Measurements from ENCODE around the gene TMEM185B.
A peak's percentile ranks its signal among the peaks of the same experiment; 100 is the strongest.

Gene TMEM185B

GRCh38 chr2:120258196-120258595 is 35.0 kb upstream of the TMEM185B start:
- no peak overlapping the region for H3K4me2 ChIP-seq (ENCODE audit: low read length)
- H4K5ac ChIP-seq (ENCODE audit: low read length): no peak overlapping the region
- no peak overlapping the region for H3K4me3 ChIP-seq (ENCODE audit: low read length)
- H3K27ac ChIP-seq (ENCODE audit: low read depth, low read length): no peak overlapping the region
- H3K18ac ChIP-seq (ENCODE audit: low read length): no peak overlapping the region
- WGBS (ENCODE audit: extremely low coverage, insufficient coverage, low lambda C conversion rate): no CpG with 5 or more reads among the region's 9 CpGs
- H3K9ac ChIP-seq (ENCODE audit: low read length): no peak overlapping the region
- no peak for DNase-seq
- H3K4me1 ChIP-seq (ENCODE audit: control insufficient read depth, low read depth, low read length): peaks cover 5% of the 10 kb centered on the region
- no peak overlapping the region for H3K4ac ChIP-seq (ENCODE audit: low read depth, low read length)
- H2AK5ac ChIP-seq (ENCODE audit: low read length): no peak overlapping the region
- H3K27me3 ChIP-seq (ENCODE audit: insufficient read depth, low read length, poor library complexity): no peaks in the 10 kb centered on the region
- no peak overlapping the region for H3K56ac ChIP-seq (ENCODE audit: low read length)
- no peaks in the 10 kb centered on the region for H3K79me2 ChIP-seq (ENCODE audit: control insufficient read depth, insufficient read depth, low read length)
- no peak overlapping the region for H2BK120ac ChIP-seq (ENCODE audit: low read depth, low read length)
- H4K8ac ChIP-seq (ENCODE audit: low read depth, low read length): no peak overlapping the region
- no peak overlapping the region for H2BK5ac ChIP-seq (ENCODE audit: low read length)
- H3K23ac ChIP-seq (ENCODE audit: low read length): no peak overlapping the region
- no peak overlapping the region for H2BK15ac ChIP-seq (replicated peaks; ENCODE audit: low read depth)
- peaks cover 5% of the 10 kb centered on the region for H3K79me1 ChIP-seq (ENCODE audit: low read length)
- H3K36me3 ChIP-seq (ENCODE audit: control insufficient read depth, insufficient read depth, low read length): no peaks in the 10 kb centered on the region

GRCh38 chr2:120257522-120257921 is 34.3 kb upstream of the TMEM185B start:
- no peak overlapping the region for H3K4me2 ChIP-seq (ENCODE audit: low read length)
- H2BK5ac ChIP-seq (ENCODE audit: low read length): no peak overlapping the region
- H3K4ac ChIP-seq (ENCODE audit: low read depth, low read length): no peak overlapping the region
- H2BK15ac ChIP-seq (replicated peaks; ENCODE audit: low read depth): no peak overlapping the region
- no peak overlapping the region for H2AK5ac ChIP-seq (ENCODE audit: low read length)
- no peak overlapping the region for H3K56ac ChIP-seq (ENCODE audit: low read length)
- H3K79me1 ChIP-seq (ENCODE audit: low read length): peaks cover 5% of the 10 kb centered on the region
- no peaks in the 10 kb centered on the region for H3K36me3 ChIP-seq (ENCODE audit: control insufficient read depth, insufficient read depth, low read length)
- no CpG with 5 or more reads among the region's 1 CpG for WGBS (ENCODE audit: extremely low coverage, insufficient coverage, low lambda C conversion rate)
- H3K27ac ChIP-seq (ENCODE audit: low read depth, low read length): no peak overlapping the region
- no peak overlapping the region for H4K8ac ChIP-seq (ENCODE audit: low read depth, low read length)
- H3K9ac ChIP-seq (ENCODE audit: low read length): no peak overlapping the region
- H2BK120ac ChIP-seq (ENCODE audit: low read depth, low read length): no peak overlapping the region
- peaks cover 5% of the 10 kb centered on the region for H3K4me1 ChIP-seq (ENCODE audit: control insufficient read depth, low read depth, low read length)
- H4K5ac ChIP-seq (ENCODE audit: low read length): no peak overlapping the region
- H3K23ac ChIP-seq (ENCODE audit: low read length): no peak overlapping the region
- no peak overlapping the region for H3K4me3 ChIP-seq (ENCODE audit: low read length)
- no peaks in the 10 kb centered on the region for H3K27me3 ChIP-seq (ENCODE audit: insufficient read depth, low read length, poor library complexity)
- no peak for DNase-seq
- no peak overlapping the region for H3K18ac ChIP-seq (ENCODE audit: low read length)
- no peaks in the 10 kb centered on the region for H3K79me2 ChIP-seq (ENCODE audit: control insufficient read depth, insufficient read depth, low read length)

- WGBS (ENCODE audit: extremely low coverage, insufficient coverage, low lambda C conversion rate): no CpG with 5 or more reads among the region's 1 CpG
- H2BK15ac ChIP-seq (replicated peaks; ENCODE audit: low read depth): no peak overlapping the region
Observed at GRCh38 chr2:120256651-120257000, 33.4 kb upstream of the TMEM185B start.

GRCh38 chr2:120255986-120256650 is 32.9 kb upstream of the TMEM185B start:
- WGBS (ENCODE audit: extremely low coverage, insufficient coverage, low lambda C conversion rate): no CpG with 5 or more reads among the region's 9 CpGs
- H3K23ac ChIP-seq (ENCODE audit: low read length): no peak overlapping the region
- H3K4me2 ChIP-seq (ENCODE audit: low read length): no peak overlapping the region
- no peak overlapping the region for H3K18ac ChIP-seq (ENCODE audit: low read length)
- H3K4ac ChIP-seq (ENCODE audit: low read depth, low read length): no peak overlapping the region
- no peak overlapping the region for H3K56ac ChIP-seq (ENCODE audit: low read length)
- peaks cover 5% of the 10 kb centered on the region for H3K79me1 ChIP-seq (ENCODE audit: low read length)
- H2BK15ac ChIP-seq (replicated peaks; ENCODE audit: low read depth): no peak overlapping the region
- no peak overlapping the region for H2BK5ac ChIP-seq (ENCODE audit: low read length)
- no peak overlapping the region for H3K9ac ChIP-seq (ENCODE audit: low read length)
- H3K79me2 ChIP-seq (ENCODE audit: control insufficient read depth, insufficient read depth, low read length): no peaks in the 10 kb centered on the region
- peak; percentile 83 for DNase-seq
- no peak overlapping the region for H2AK5ac ChIP-seq (ENCODE audit: low read length)
- H3K4me1 ChIP-seq (ENCODE audit: control insufficient read depth, low read depth, low read length): peaks cover 7% of the 10 kb centered on the region
- H3K27ac ChIP-seq (ENCODE audit: low read depth, low read length): no peak overlapping the region
- H4K5ac ChIP-seq (ENCODE audit: low read length): no peak overlapping the region
- H3K4me3 ChIP-seq (ENCODE audit: low read length): no peak overlapping the region
- H3K36me3 ChIP-seq (ENCODE audit: control insufficient read depth, insufficient read depth, low read length): no peaks in the 10 kb centered on the region
- no peak overlapping the region for H2BK120ac ChIP-seq (ENCODE audit: low read depth, low read length)
- no peaks in the 10 kb centered on the region for H3K27me3 ChIP-seq (ENCODE audit: insufficient read depth, low read length, poor library complexity)
- no peak overlapping the region for H4K8ac ChIP-seq (ENCODE audit: low read depth, low read length)

More at GRCh38 chr2:120256651-120257000, 33.4 kb upstream of the TMEM185B start:
- Histone ChIP-seq H3K9ac (ENCODE audit: low read length) (no peak overlapping the region), H3K4ac (ENCODE audit: low read depth, low read length) (no peak overlapping the region), H3K18ac (ENCODE audit: low read length) (no peak overlapping the region), H2AK5ac (ENCODE audit: low read length) (no peak overlapping the region), H3K23ac (ENCODE audit: low read length) (no peak overlapping the region), H3K4me3 (ENCODE audit: low read length) (no peak overlapping the region), H3K4me1 (ENCODE audit: control insufficient read depth, low read depth, low read length) (peaks cover 7% of the 10 kb centered on the region), H3K4me2 (ENCODE audit: low read length) (no peak overlapping the region), H3K56ac (ENCODE audit: low read length) (no peak overlapping the region), H2BK5ac (ENCODE audit: low read length) (no peak overlapping the region), H3K36me3 (ENCODE audit: control insufficient read depth, insufficient read depth, low read length) (no peaks in the 10 kb centered on the region), H2BK120ac (ENCODE audit: low read depth, low read length) (no peak overlapping the region), H4K8ac (ENCODE audit: low read depth, low read length) (no peak overlapping the region), H3K27me3 (ENCODE audit: insufficient read depth, low read length, poor library complexity) (no peaks in the 10 kb centered on the region), H4K5ac (ENCODE audit: low read length) (no peak overlapping the region), H3K79me2 (ENCODE audit: control insufficient read depth, insufficient read depth, low read length) (no peaks in the 10 kb centered on the region), H3K79me1 (ENCODE audit: low read length) (peaks cover 5% of the 10 kb centered on the region), H3K27ac (ENCODE audit: low read depth, low read length) (no peak overlapping the region)
- DNase-seq: no peak

- WGBS (ENCODE audit: extremely low coverage, insufficient coverage, low lambda C conversion rate): no CpG with 5 or more reads among the region's 6 CpGs
- H3K56ac ChIP-seq (ENCODE audit: low read length): no peak overlapping the region
- H3K23ac ChIP-seq (ENCODE audit: low read length): no peak overlapping the region
- H3K27me3 ChIP-seq (ENCODE audit: insufficient read depth, low read length, poor library complexity): peaks cover 4% of the 10 kb centered on the region
- H3K4me1 ChIP-seq (ENCODE audit: control insufficient read depth, low read depth, low read length): peaks cover 7% of the 10 kb centered on the region
- no peak overlapping the region for H3K9ac ChIP-seq (ENCODE audit: low read length)
- H2AK5ac ChIP-seq (ENCODE audit: low read length): no peak overlapping the region
- no peak overlapping the region for H3K4ac ChIP-seq (ENCODE audit: low read depth, low read length)
- H3K79me1 ChIP-seq (ENCODE audit: low read length): peaks cover 4% of the 10 kb centered on the region
- H2BK15ac ChIP-seq (replicated peaks; ENCODE audit: low read depth): no peak overlapping the region
- H3K27ac ChIP-seq (ENCODE audit: low read depth, low read length): no peak overlapping the region
- H3K4me3 ChIP-seq (ENCODE audit: low read length): no peak overlapping the region
- H3K36me3 ChIP-seq (ENCODE audit: control insufficient read depth, insufficient read depth, low read length): no peaks in the 10 kb centered on the region
- H3K4me2 ChIP-seq (ENCODE audit: low read length): no peak overlapping the region
- H3K79me2 ChIP-seq (ENCODE audit: control insufficient read depth, insufficient read depth, low read length): no peaks in the 10 kb centered on the region
- H4K8ac ChIP-seq (ENCODE audit: low read depth, low read length): no peak overlapping the region
- no peak overlapping the region for H3K18ac ChIP-seq (ENCODE audit: low read length)
- no peak overlapping the region for H4K5ac ChIP-seq (ENCODE audit: low read length)
- no peak for DNase-seq
- H2BK5ac ChIP-seq (ENCODE audit: low read length): no peak overlapping the region
- no peak overlapping the region for H2BK120ac ChIP-seq (ENCODE audit: low read depth, low read length)
Observed at GRCh38 chr2:120255071-120255470, 31.9 kb upstream of the TMEM185B start.

- peaks cover 4% of the 10 kb centered on the region for H3K27me3 ChIP-seq (ENCODE audit: insufficient read depth, low read length, poor library complexity)
- H3K18ac ChIP-seq (ENCODE audit: low read length): no peak overlapping the region
- H3K4me1 ChIP-seq (ENCODE audit: control insufficient read depth, low read depth, low read length): peaks cover 7% of the 10 kb centered on the region
- no peak overlapping the region for H3K4me3 ChIP-seq (ENCODE audit: low read length)
- no peak overlapping the region for H2BK120ac ChIP-seq (ENCODE audit: low read depth, low read length)
- H2BK15ac ChIP-seq (replicated peaks; ENCODE audit: low read depth): no peak overlapping the region
- H3K27ac ChIP-seq (ENCODE audit: low read depth, low read length): no peak overlapping the region
- DNase-seq: no peak
- H3K4ac ChIP-seq (ENCODE audit: low read depth, low read length): no peak overlapping the region
- H2AK5ac ChIP-seq (ENCODE audit: low read length): no peak overlapping the region
- no peak overlapping the region for H4K8ac ChIP-seq (ENCODE audit: low read depth, low read length)
- peak overlapping the region; percentile 68 for H3K4me2 ChIP-seq (ENCODE audit: low read length)
- H3K9ac ChIP-seq (ENCODE audit: low read length): no peak overlapping the region
- H3K36me3 ChIP-seq (ENCODE audit: control insufficient read depth, insufficient read depth, low read length): no peaks in the 10 kb centered on the region
- no CpG with 5 or more reads among the region's 8 CpGs for WGBS (ENCODE audit: extremely low coverage, insufficient coverage, low lambda C conversion rate)
- H2BK5ac ChIP-seq (ENCODE audit: low read length): no peak overlapping the region
- H3K79me1 ChIP-seq (ENCODE audit: low read length): peaks cover 4% of the 10 kb centered on the region
- no peaks in the 10 kb centered on the region for H3K79me2 ChIP-seq (ENCODE audit: control insufficient read depth, insufficient read depth, low read length)
- no peak overlapping the region for H4K5ac ChIP-seq (ENCODE audit: low read length)
- no peak overlapping the region for H3K23ac ChIP-seq (ENCODE audit: low read length)
- H3K56ac ChIP-seq (ENCODE audit: low read length): peak overlapping the region; percentile 96
Observed at GRCh38 chr2:120254178-120254577, 31.0 kb upstream of the TMEM185B start.
